HEK293 (cell line): ENCODE measurements around the gene SF3A1.

Experiments used
- CTCF ChIP-seq: fragments of 450-650 bp; formaldehyde crosslinking; IDR thresholded peaks from 2 replicates; pipeline ENCODE4 v1.5.1; 2016; ENCODE audit warnings: missing biosample characterization, missing genetic modification characterization
- OVOL3 ChIP-seq: fragments of 450-650 bp; formaldehyde crosslinking; IDR thresholded peaks from 2 replicates; pipeline ENCODE4 v1.5.1; 2016; ENCODE audit warnings: missing biosample characterization, missing genetic modification characterization
- PRDM1 ChIP-seq: fragments of 450-650 bp; formaldehyde crosslinking; IDR thresholded peaks from 2 replicates; pipeline ENCODE4; 2016; ENCODE audit warnings: missing biosample characterization, missing genetic modification characterization
- ZNF19 ChIP-seq: fragments of 450-650 bp; formaldehyde crosslinking; IDR thresholded peaks from 2 replicates; pipeline ENCODE4; 2016; ENCODE audit warnings: missing biosample characterization, missing genetic modification characterization, low read depth
- ZNF24 ChIP-seq: fragments of 450-650 bp; formaldehyde crosslinking; IDR thresholded peaks from 2 replicates; pipeline ENCODE4 v1.5.1; 2016; ENCODE audit warnings: missing biosample characterization, missing genetic modification characterization
- ZNF335 ChIP-seq: fragments of 450-650 bp; formaldehyde crosslinking; conservative IDR thresholded peaks from 2 replicates; pipeline ENCODE4 v1.5.1; 2016; ENCODE audit warnings: missing biosample characterization, missing genetic modification characterization
- ZNF518A ChIP-seq: fragments of 450-650 bp; formaldehyde crosslinking; conservative IDR thresholded peaks from 2 replicates; pipeline ENCODE4 v1.5.1; 2016; ENCODE audit warnings: low read depth, missing biosample characterization, missing genetic modification characterization

- TF ChIP-seq ZNF19 (tag by site-specific recombination) (no peak), PRDM1 (tag by site-specific recombination) (no peak), ZNF24 (tag by site-specific recombination) (no peak), CTCF (tag by site-specific recombination) (no peak), OVOL3 (tag by site-specific recombination) (no peak), ZNF335 (tag by site-specific recombination) (no peak), ZNF518A (tag by site-specific recombination) (no peak)
These were observed 45.5 kb upstream of the SF3A1 start for GRCh38 chr22:30402028-30402765.
